ENCODE results near the gene NHLH1. TPM values are rescaled to one million over a fixed set of nuclear protein-coding genes. Genes with fewer than 3 reads are reported as not detected.

NHLH1 gene
- total and polyA plus RNA-seq, 2 of the 13 experiments (the other 11 are each of a cell fraction or from before 2014, with no cell fraction given) = 0.11 to 0.57 TPM

GRCh38 chr1:160410406-160411005 is 43.6 kb downstream of the NHLH1 start:
- intact Hi-C loops (cut with micrococcal nuclease; ENCODE audit: unreplicated experiment) = no loop called here
- Histone ChIP-seq H3K4me3 (replicated peaks in 1 of 3; ENCODE audit: insufficient read depth in 1 of 3, low read depth in 2 of 3, low read length in 3 of 3) (no peak overlapping the region), H3K79me2 (ENCODE audit: insufficient read depth, low read length) (no peaks in the 10 kb centered on the region), H3K27ac (ENCODE audit: extremely low read length, insufficient read depth, low read length) (no peak overlapping the region), H3K4me1 (ENCODE audit: insufficient read depth, low read length) (no peaks in the 10 kb centered on the region), H3K27me3 (ENCODE audit: control insufficient read depth in 1 of 2, insufficient read depth in 2 of 2, low read length in 2 of 2) (peaks cover 5 to 40% of the 10 kb centered on the region in 2 experiments), H4K20me1 (ENCODE audit: insufficient read depth, low read length) (no peaks in the 10 kb centered on the region), H2AFZ (ENCODE audit: low read length) (no peak overlapping the region), H3K4me2 (ENCODE audit: low read depth, low read length) (no peak overlapping the region), H3K9ac (ENCODE audit: insufficient read depth, low read depth, low read length) (no peak overlapping the region), H3K9me3 (ENCODE audit: low read length) (no peaks in the 10 kb centered on the region), H3K36me3 (replicated peaks in 1 of 2; ENCODE audit: control insufficient read depth in 1 of 2, insufficient read depth in 2 of 2, low read length in 2 of 2) (no peaks in the 10 kb centered on the region)
- 67% methylated on average over 19 of the region's 19 CpGs for WGBS (ENCODE audit: low lambda C conversion rate)
- ChIA-PET POLR2A (no interaction called here), CTCF (ENCODE audit: low intra/inter-chr PET ratio, low total read pairs) (no interaction called here)
- no TSS peak for BruUV-seq (replicated peaks)
- ATAC-seq = no peak
- DNase-seq (ENCODE audit: low spot score) = no peak
- no peak for TF ChIP-seq HOMEZ (CRISPR knock-in tag; IDR thresholded peaks at IDR 0.05; ENCODE audit: low read depth)
- no peak for TF ChIP-seq ZBTB2 (CRISPR knock-in tag; IDR thresholded peaks at IDR 0.05; ENCODE audit: low read depth)
- no peak for TF ChIP-seq SMAD1 (CRISPR knock-in tag; IDR thresholded peaks at IDR 0.05; ENCODE audit: borderline replicate concordance, low read depth)
- TF ChIP-seq MXD4 (CRISPR knock-in tag; IDR thresholded peaks at IDR 0.05) = no peak
- TF ChIP-seq REL (CRISPR knock-in tag; conservative IDR thresholded peaks at IDR 0.05) = no peak
- TF ChIP-seq ZNF784 (CRISPR knock-in tag; IDR thresholded peaks at IDR 0.05; ENCODE audit: borderline replicate concordance) = no peak
- TF ChIP-seq CCAR2 (optimal IDR thresholded peaks at IDR 0.05; ENCODE audit: low read depth, low read length) = no peak
- TF ChIP-seq ZNF782 (CRISPR knock-in tag; IDR thresholded peaks at IDR 0.05; ENCODE audit: borderline replicate concordance) = no peak
- no peak for TF ChIP-seq MBD4 (IDR thresholded peaks at IDR 0.05; ENCODE audit: borderline replicate concordance, low read length)
- no peak for TF ChIP-seq RELA (CRISPR knock-in tag; IDR thresholded peaks at IDR 0.05)
- no peak for TF ChIP-seq DNMT1 (CRISPR knock-in tag; IDR thresholded peaks at IDR 0.05)
- in situ Hi-C loops (cut with HindIII; ENCODE audit: extremely low pct_ligation_motif_present, low pct_unique_long_range_greater_than_20kb) = no loop called here
- FAIRE-seq = no peak
